Endothelial cell (in vitro differentiated cells): ENCODE results near the gene PIK3CB. TPM values are rescaled to one million over a fixed set of nuclear protein-coding genes. Genes with fewer than 3 reads are reported as not detected.

Experiments
- DNase-seq: peaks from one replicate; pipeline ENCODE4 v3.0.0; 2021; ENCODE audit warnings: low spot score
- H3K27ac Mint-ChIP-seq: one replicate; pipeline ENCODE4 v1.8.0; 2021; ENCODE audit warnings: mixed read lengths, inconsistent platforms; ENCODE audit not compliant: unreplicated experiment
- H3K27me3 Mint-ChIP-seq: one replicate; pipeline ENCODE4 v1.8.0; 2021; ENCODE audit warnings: mild to moderate bottlenecking, moderate library complexity, mixed read lengths, inconsistent platforms; ENCODE audit not compliant: unreplicated experiment
- H3K36me3 Mint-ChIP-seq: one replicate; pipeline ENCODE4 v1.8.0; 2021; ENCODE audit warnings: mild to moderate bottlenecking, low read depth, mixed read lengths, inconsistent platforms; ENCODE audit not compliant: unreplicated experiment
- H3K4me1 Mint-ChIP-seq: one replicate; pipeline ENCODE4 v1.8.0; 2021; ENCODE audit warnings: mild to moderate bottlenecking, mixed read lengths, inconsistent platforms; ENCODE audit not compliant: unreplicated experiment
- H3K4me3 Mint-ChIP-seq: one replicate; pipeline ENCODE4 v1.8.0; 2021; ENCODE audit warnings: mild to moderate bottlenecking, mixed read lengths, inconsistent platforms; ENCODE audit not compliant: unreplicated experiment
- H3K9me3 Mint-ChIP-seq: one replicate; pipeline ENCODE4 v1.8.0; 2021; ENCODE audit warnings: mixed read lengths, inconsistent platforms; ENCODE audit not compliant: unreplicated experiment
- long read RNA-seq: library from polyadenylated mRNA; unstranded; transcript quantifications from one replicate; pipeline ENCODE4 v2.0.0, GENCODE V29; 2020; ENCODE audit not compliant: unreplicated experiment
- total RNA-seq: library from RNA; stranded (reverse); fragmentation: NEBNext Ultra II Directional; extraction: Animal tissue kit (Norgen Biotek cat#: 25700); gene quantifications from one replicate; pipeline ENCODE4 v1.2.1, GENCODE V29; 2021; ENCODE audit not compliant: unreplicated experiment
- TF ChIP-seq, protein P1 (sequence below): fragments of 200-600 bp; sonication (generic); IDR thresholded peaks from one replicate; pipeline ENCODE4 v1.5.0; 2021; ENCODE audit warnings: antibody characterized with exemption; ENCODE audit not compliant: unreplicated experiment

PIK3CB gene
- total RNA-seq, result 14.2 TPM
- long read RNA-seq, partial matches to known transcripts, result 1 of 2 reads
- long read RNA-seq, other reads (novel, unspliced or antisense), result 1 of 2 reads

DNA sequence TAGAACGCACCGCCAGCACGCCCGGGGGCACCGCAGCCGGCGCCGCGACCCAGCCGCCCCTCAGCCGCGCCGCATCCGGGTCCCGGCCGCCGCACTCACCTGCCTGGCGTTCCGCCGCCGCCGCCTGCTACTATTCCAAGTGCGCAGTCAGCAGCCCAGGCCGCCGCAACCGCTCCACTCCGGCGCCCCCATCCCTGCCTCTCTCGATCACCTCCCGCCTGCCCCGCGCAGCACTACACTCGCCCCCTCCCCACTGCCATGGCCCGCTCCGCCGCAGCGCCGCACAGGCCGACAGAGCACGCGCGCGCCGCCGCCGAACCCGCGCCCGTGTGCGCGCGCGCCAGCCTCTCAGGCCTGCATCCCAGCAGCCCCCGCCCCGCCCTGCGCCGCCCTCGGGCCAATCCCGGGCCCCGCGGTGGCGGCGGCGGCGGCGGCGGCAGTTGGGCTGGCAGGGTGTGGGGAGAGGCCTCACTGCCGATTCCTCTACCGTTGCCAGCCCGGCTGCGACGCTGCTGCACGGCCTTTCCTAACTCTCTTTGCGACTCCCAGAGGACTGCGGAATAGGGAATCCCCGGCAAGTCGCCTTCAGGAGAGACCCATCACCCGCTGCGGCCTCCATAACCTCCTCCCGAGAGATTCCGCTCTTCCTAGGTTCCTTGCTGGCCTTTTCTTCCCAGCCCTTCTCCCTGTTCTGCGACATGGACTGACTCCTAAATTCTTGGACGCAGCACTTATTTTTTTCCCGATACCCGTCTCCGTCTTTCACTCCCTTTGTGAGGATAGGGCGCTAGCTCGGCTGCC is at the start of gene PIK3CB:
Gene PIK3CB, minus strand, starts transcription at position 333 of the 801 bp plus-strand sequence. CDS start 75,585 bp downstream, outside the sequence.
- DNase-seq, result peak; percentile 91
- Mint-ChIP-seq H3K36me3 (peaks cover 12% of the 10 kb centered on the region), H3K9me3 (no peaks in the 10 kb centered on the region), H3K27ac (peak within 1 kb of the TSS; percentile 93), H3K4me3 (peak within 1 kb of the TSS; percentile 96), H3K27me3 (peaks cover 2% of the 10 kb centered on the region), H3K4me1 (peaks cover 14% of the 10 kb centered on the region)
- TF ChIP-seq, protein P1, sequence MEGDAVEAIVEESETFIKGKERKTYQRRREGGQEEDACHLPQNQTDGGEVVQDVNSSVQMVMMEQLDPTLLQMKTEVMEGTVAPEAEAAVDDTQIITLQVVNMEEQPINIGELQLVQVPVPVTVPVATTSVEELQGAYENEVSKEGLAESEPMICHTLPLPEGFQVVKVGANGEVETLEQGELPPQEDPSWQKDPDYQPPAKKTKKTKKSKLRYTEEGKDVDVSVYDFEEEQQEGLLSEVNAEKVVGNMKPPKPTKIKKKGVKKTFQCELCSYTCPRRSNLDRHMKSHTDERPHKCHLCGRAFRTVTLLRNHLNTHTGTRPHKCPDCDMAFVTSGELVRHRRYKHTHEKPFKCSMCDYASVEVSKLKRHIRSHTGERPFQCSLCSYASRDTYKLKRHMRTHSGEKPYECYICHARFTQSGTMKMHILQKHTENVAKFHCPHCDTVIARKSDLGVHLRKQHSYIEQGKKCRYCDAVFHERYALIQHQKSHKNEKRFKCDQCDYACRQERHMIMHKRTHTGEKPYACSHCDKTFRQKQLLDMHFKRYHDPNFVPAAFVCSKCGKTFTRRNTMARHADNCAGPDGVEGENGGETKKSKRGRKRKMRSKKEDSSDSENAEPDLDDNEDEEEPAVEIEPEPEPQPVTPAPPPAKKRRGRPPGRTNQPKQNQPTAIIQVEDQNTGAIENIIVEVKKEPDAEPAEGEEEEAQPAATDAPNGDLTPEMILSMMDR, result no peak

DNA sequence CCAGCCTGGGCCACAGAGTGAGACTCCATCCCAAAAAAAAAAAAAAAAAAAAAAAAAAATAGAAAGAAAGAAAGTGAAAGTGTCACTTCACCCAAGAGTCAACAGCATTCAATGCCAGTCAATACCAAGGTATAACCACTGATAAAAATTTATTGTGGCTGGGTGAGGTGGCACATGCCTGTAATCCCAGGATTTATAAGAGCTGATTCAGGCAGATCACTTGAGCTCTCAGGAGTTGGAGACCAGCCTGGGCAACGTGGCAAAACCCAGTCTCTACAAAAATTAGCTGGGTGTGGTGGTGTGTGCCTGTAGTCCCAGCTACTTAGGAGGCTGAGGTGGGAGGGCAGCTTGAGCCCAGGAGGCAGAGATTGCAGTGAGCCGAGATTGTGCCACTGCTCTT is 46.5 kb upstream of the PIK3CB start:
- Mint-ChIP-seq H3K4me3 (no peak overlapping the region), H3K27me3 (no peaks in the 10 kb centered on the region), H3K27ac (no peak overlapping the region), H3K36me3 (no peaks in the 10 kb centered on the region), H3K9me3 (no peaks in the 10 kb centered on the region), H3K4me1 (no peaks in the 10 kb centered on the region)
- no peak for DNase-seq
- TF ChIP-seq, protein P1, result no peak

- H3K4me3 Mint-ChIP-seq, result no peak overlapping the region
- H3K27me3 Mint-ChIP-seq, result no peaks in the 10 kb centered on the region
- no peaks in the 10 kb centered on the region for H3K4me1 Mint-ChIP-seq
- H3K27ac Mint-ChIP-seq, result no peak overlapping the region
- TF ChIP-seq, protein P1, result no peak
- no peaks in the 10 kb centered on the region for H3K36me3 Mint-ChIP-seq
- no peaks in the 10 kb centered on the region for H3K9me3 Mint-ChIP-seq
- DNase-seq, result no peak
These were observed 45.0 kb upstream of the PIK3CB start for GRCh38 chr3:138879541-138880380.

DNA sequence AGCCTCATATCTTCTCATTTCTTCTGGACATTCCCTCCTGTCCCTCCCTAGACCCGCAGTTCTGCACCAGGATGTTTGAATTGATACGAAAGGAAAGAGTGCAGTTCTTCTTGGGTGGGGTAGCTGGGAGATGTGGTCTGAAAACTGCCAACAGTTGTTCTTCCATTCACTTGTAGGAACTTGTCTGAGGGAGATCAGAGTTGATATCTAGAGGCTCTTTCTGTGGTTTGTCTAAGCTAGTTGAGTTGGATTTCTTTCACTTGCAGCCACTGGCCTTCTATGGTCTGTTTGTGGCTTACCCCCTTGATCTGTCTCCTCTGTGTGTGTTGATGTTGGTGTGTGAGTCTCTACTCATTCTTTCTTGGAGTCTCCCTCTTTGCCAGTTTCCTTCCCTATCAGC is 42.5 kb upstream of the PIK3CB start:
- Mint-ChIP-seq H3K4me3 (no peak overlapping the region), H3K27ac (no peak overlapping the region), H3K9me3 (no peaks in the 10 kb centered on the region), H3K27me3 (no peaks in the 10 kb centered on the region), H3K4me1 (no peaks in the 10 kb centered on the region), H3K36me3 (no peaks in the 10 kb centered on the region)
- DNase-seq, result no peak
- TF ChIP-seq, protein P1, result no peak
